Measurements from ENCODE around the gene DOCK2. TPM values are rescaled to one million over a fixed set of nuclear protein-coding genes. Genes with fewer than 3 reads are reported as not detected.

The DOCK2 gene
- total and polyA plus RNA-seq, 9 of the 15 experiments (the other 6 are each of a cell fraction or from before 2014, with no cell fraction given): 4.5 to 42.6 (median 20.5) TPM

DNA sequence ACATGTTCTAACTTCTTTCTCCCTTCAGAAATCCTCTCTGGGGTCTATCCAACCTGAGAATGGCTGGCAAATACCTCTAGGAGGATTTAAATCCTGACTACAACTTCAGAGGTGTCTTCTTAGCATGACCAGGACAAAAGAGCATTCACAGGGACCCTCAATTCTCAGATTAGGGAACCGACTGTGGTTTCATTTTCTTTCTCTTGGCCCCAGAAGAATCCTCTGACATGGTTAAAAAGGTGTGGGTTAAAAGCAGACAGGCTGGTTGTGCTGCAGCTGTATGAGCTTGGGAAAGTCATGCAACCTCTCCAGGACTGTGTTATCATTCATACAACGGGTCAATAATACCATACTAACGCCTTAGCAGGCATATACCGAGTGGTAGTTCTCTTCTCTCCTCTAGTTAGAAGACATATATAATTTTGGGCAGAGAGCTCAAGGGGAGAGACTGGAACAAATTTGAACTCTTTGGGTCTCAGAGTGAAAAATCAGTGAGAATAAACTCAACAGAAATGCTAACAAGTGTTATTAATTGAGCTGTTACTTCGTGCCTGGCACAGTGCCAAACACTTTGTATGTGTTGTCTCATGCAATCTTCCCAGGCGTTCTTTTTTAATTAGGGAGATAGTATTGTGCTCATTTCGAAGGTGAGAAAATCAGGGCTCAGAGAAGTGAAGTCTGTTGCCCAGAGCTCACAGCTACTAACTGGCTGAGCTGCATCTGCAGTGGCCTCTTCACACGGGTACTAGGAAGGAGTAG lies 308.0 kb downstream of the DOCK2 start:
- CTCF ChIA-PET (ENCODE audit: low intra/inter-chr PET ratio): no interaction called here
- no peak overlapping the region for H2AFZ ChIP-seq (ENCODE audit: low read depth, low read length)
- H4K20me1 ChIP-seq (replicated peaks; ENCODE audit: control insufficient read depth, insufficient read depth, low read length): no peaks in the 10 kb centered on the region
- DNase-seq (ENCODE audit: extremely low read depth in 1 of 4, low spot score in 3 of 4): peak in 2 of 4 experiments; percentile 3 to 13
- BruUV-seq (replicated peaks): no TSS peak
- no peaks in the 10 kb centered on the region for H3K79me2 ChIP-seq (ENCODE audit: control insufficient read depth, insufficient read depth, low read length)
- no peak overlapping the region for H3K4me3 ChIP-seq
- POLR2A ChIA-PET: interaction anchor here (1.0 kb wide), 1 partner anchor 23 kb away, joined by 4 read pairs; no protein-coding TSS in a partner anchor
- H3K27ac ChIP-seq (ENCODE audit: extremely low read depth, low read depth, low read length): no peak overlapping the region
- 4% methylated on average over 8 of the region's 8 CpGs for WGBS (ENCODE audit: insufficient coverage, low coverage, missing lambda C conversion rate)
- peaks cover 0 to 5% of the 10 kb centered on the region in 2 experiments; a peak in 2 of 5 replicates for H3K27me3 ChIP-seq (ENCODE audit: control insufficient read depth in 2 of 2, insufficient read depth in 2 of 2, low read length in 2 of 2)
- H3K9me3 ChIP-seq (replicated peaks; ENCODE audit: control insufficient read depth, insufficient read depth, low read depth, low read length): no peaks in the 10 kb centered on the region
- TF ChIP-seq SMAD1 (IDR thresholded peaks at IDR 0.05; ENCODE audit: low read depth, low read length, partially characterized antibody) (peak; percentile 69), ZNF324 (CRISPR knock-in tag; IDR thresholded peaks at IDR 0.05) (no peak), NFIC (IDR thresholded peaks at IDR 0.05) (peak; percentile 97), HDGF (IDR thresholded peaks at IDR 0.05) (no peak), NFIX (CRISPR knock-in tag; IDR thresholded peaks at IDR 0.05; ENCODE audit: low read depth) (peak; percentile 91)
- H3K4me1 ChIP-seq (replicated peaks in 1 of 2; ENCODE audit: control insufficient read depth in 2 of 2, insufficient read depth in 2 of 2, low read length in 2 of 2): no peaks in the 10 kb centered on the region
- no peaks in the 10 kb centered on the region for H3K36me3 ChIP-seq (ENCODE audit: control insufficient read depth, insufficient read depth, low read length)
- no peak for FAIRE-seq
- in situ Hi-C loops (cut with MboI): no loop called here
- H3K4me2 ChIP-seq (ENCODE audit: insufficient read depth, low read length): no peak overlapping the region
- no peak for ATAC-seq
- H3K9ac ChIP-seq (ENCODE audit: insufficient read depth in 1 of 2, low read depth in 2 of 2, low read length in 2 of 2): no peak overlapping the region
- H3K9me1 ChIP-seq (ENCODE audit: control insufficient read depth, insufficient read depth, low read length): no peaks in the 10 kb centered on the region
- intact Hi-C loops (cut with micrococcal nuclease): no loop called here

DNA sequence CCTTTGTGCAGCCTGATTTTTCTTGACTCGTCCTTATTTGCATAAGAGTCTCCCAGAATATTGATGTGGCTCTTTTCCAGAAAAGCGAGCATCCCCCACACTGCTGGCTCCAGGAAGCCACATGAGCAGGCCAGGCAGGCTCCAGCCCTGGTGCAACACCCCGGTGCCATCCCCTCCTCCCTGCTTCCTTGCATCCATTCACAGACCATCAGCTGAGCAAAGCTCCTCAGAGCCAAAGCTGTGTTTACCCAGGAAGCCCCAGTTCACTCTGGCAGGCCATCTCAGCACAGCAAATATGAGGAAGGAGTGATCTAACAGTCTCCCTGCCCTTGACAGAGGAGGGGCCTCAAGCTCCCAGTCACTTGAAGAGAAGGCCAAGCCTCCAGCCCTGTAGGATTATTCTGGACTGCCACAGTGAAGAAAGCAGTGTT lies 308.8 kb downstream of the DOCK2 start:
- WGBS (ENCODE audit: insufficient coverage, low coverage, missing lambda C conversion rate): 9% methylated on average over 3 of the region's 3 CpGs

More for the DNA sequence above, 308.8 kb downstream of the DOCK2 start:
- no peaks in the 10 kb centered on the region; a peak in 1 of 5 replicates for H3K4me1 ChIP-seq (replicated peaks in 1 of 2; ENCODE audit: control insufficient read depth in 2 of 2, insufficient read depth in 2 of 2, low read length in 2 of 2)
- FAIRE-seq: no peak
- no peak overlapping the region for H3K27ac ChIP-seq (ENCODE audit: extremely low read depth, low read depth, low read length)
- H3K27me3 ChIP-seq (ENCODE audit: control insufficient read depth in 2 of 2, insufficient read depth in 2 of 2, low read length in 2 of 2): peaks cover 0 to 5% of the 10 kb centered on the region in 2 experiments; a peak in 1 of 5 replicates
- in situ Hi-C loops (cut with MboI) (no loop called here), intact Hi-C loops (cut with micrococcal nuclease) (no loop called here)
- H3K79me2 ChIP-seq (ENCODE audit: control insufficient read depth, insufficient read depth, low read length): no peaks in the 10 kb centered on the region
- H3K4me3 ChIP-seq: no peak overlapping the region
- no peaks in the 10 kb centered on the region for H3K9me3 ChIP-seq (replicated peaks; ENCODE audit: control insufficient read depth, insufficient read depth, low read depth, low read length)
- TF ChIP-seq DDX20 (tag; IDR thresholded peaks at IDR 0.05; ENCODE audit: low read depth) (no peak), POLR2A (conservative IDR thresholded peaks at IDR 0.05) (no peak)
- H4K20me1 ChIP-seq (replicated peaks; ENCODE audit: control insufficient read depth, insufficient read depth, low read length): no peaks in the 10 kb centered on the region
- H3K4me2 ChIP-seq (ENCODE audit: insufficient read depth, low read length): no peak overlapping the region
- no peaks in the 10 kb centered on the region for H3K9me1 ChIP-seq (ENCODE audit: control insufficient read depth, insufficient read depth, low read length)
- H2AFZ ChIP-seq (ENCODE audit: low read depth, low read length): no peak overlapping the region
- no peaks in the 10 kb centered on the region for H3K36me3 ChIP-seq (ENCODE audit: control insufficient read depth, insufficient read depth, low read length)
- no peak overlapping the region for H3K9ac ChIP-seq (ENCODE audit: insufficient read depth in 1 of 2, low read depth in 2 of 2, low read length in 2 of 2)
- ATAC-seq: no peak
- POLR2A ChIA-PET: interaction anchor here (1.0 to 1.5 kb wide), 2 partner anchors 11 to 24 kb away, joined by 4 read pairs; no protein-coding TSS in a partner anchor
- no peak for DNase-seq (ENCODE audit: extremely low read depth in 1 of 4, low spot score in 3 of 4)
- no TSS peak for BruUV-seq (replicated peaks)
- CTCF ChIA-PET (ENCODE audit: low intra/inter-chr PET ratio): no interaction called here

All from K562 (cell line).